Thyroid gland (tissue), 4 donors: ENCODE measurements around the gene FZD2. TPM values are rescaled to one million over a fixed set of nuclear protein-coding genes. Genes with fewer than 3 reads are reported as not detected.
A peak's percentile ranks its signal among the peaks of the same experiment; 100 is the strongest.

ENCODE experiments used
- DNase-seq, 2 donors: peaks; one replicate each; pipeline ENCODE4 v3.0.0-alpha.2; 2019
- H3K27ac ChIP-seq, 3 donors: fragments of 200-600 bp; sonication (generic); 1 replicate in 2 of 3; 2 replicates in 1 of 3; pipeline ENCODE4 v1.5.1; 2016 to 2019; ENCODE audit warnings: mild to moderate bottlenecking in 1 of 3, moderate library complexity in 1 of 3
- H3K27me3 ChIP-seq: fragments of 200-600 bp; sonication (generic); one replicate; pipeline ENCODE4 v1.5.1; 2019
- H3K36me3 ChIP-seq, 2 donors: fragments of 200-600 bp; sonication (generic); one replicate each; pipeline ENCODE4 v1.5.1; 2016 to 2019
- H3K4me1 ChIP-seq, 2 donors: fragments of 200-600 bp; sonication (generic); one replicate each; pipeline ENCODE4 v1.5.1; 2017 to 2019
- H3K4me3 ChIP-seq, 3 donors: fragments of 200-600 bp; sonication (generic); replicated peaks in 1 of 3; 1 replicate in 2 of 3; 2 replicates in 1 of 3; pipeline ENCODE4 v1.5.1; 2016; ENCODE audit warnings: mild to moderate bottlenecking in 1 of 3
- H3K9me3 ChIP-seq: fragments of 200-600 bp; sonication (generic); one replicate; pipeline ENCODE4 v1.5.1; 2017
- POLR2A ChIP-seq, 2 donors: fragments of 450-650 bp; IDR thresholded peaks; one replicate each; pipeline ENCODE4 v1.6.1; 2017; ENCODE audit warnings: antibody characterized with exemption in 2 of 2, mild to moderate bottlenecking in 2 of 2, moderate library complexity in 1 of 2
- WGBS, 2 donors: methylation state at CpG; one replicate each; pipeline ENCODE4 v1.1.5; 2017; 5-methylcytosine and 5-hydroxymethylcytosine counted together
- intact Hi-C: fragments of 100-400 bp; cut with DNase I; formaldehyde crosslinking; loops from one replicate; pipeline ENCODE4 v1.15.1; 2023
- total RNA-seq, 4 donors: library from RNA; depleted of rRNA; stranded (reverse); fragments of >200 nt; gene quantifications; one replicate each; pipeline ENCODE4 v1.2.3, GENCODE V29; 2016
- TF ChIP-seq, protein P1 (sequence below), 6 experiments: fragments of 200-600 bp in 3 of 6; fragments of 450-650 bp in 3 of 6; sonication (generic) in 3 of 6; IDR thresholded peaks; one replicate each; pipeline ENCODE4 v1.5.1; 2016 to 2019; ENCODE audit warnings: antibody characterized with exemption in 6 of 6, mild to moderate bottlenecking in 2 of 6, inconsistent platforms in 1 of 6, moderate library complexity in 1 of 6

Gene FZD2
- total RNA-seq, 4 donors from 2014 or later = 1.8 to 7.1 (median 4.5) TPM

DNA sequence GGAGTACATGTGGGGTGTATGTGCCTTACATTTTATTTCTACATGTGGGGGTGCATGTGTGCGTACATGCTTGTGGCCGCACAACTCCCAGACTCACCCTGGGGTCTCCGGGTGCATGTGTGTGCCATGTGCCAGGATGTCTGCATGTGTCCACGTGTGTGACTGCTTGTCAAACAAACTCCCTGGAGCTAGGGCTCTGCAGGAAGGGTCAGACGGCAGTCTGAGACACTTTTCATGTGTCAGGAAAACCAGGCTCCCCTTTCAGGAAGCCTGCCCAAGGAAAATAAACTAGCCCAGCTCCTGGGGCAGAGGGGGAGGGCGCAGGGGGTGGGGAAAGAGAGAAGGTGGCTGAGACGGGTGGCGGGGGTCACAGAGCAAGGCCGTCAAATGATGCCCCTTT, 44.7 kb downstream of the FZD2 start:
- H3K36me3 ChIP-seq = no peaks in the 10 kb centered on the region
- intact Hi-C loops = no loop called here
- H3K4me1 ChIP-seq = no peaks in the 10 kb centered on the region
- no peak for TF ChIP-seq POLR2A (IDR thresholded peaks at IDR 0.05)
- TF ChIP-seq, protein P1, sequence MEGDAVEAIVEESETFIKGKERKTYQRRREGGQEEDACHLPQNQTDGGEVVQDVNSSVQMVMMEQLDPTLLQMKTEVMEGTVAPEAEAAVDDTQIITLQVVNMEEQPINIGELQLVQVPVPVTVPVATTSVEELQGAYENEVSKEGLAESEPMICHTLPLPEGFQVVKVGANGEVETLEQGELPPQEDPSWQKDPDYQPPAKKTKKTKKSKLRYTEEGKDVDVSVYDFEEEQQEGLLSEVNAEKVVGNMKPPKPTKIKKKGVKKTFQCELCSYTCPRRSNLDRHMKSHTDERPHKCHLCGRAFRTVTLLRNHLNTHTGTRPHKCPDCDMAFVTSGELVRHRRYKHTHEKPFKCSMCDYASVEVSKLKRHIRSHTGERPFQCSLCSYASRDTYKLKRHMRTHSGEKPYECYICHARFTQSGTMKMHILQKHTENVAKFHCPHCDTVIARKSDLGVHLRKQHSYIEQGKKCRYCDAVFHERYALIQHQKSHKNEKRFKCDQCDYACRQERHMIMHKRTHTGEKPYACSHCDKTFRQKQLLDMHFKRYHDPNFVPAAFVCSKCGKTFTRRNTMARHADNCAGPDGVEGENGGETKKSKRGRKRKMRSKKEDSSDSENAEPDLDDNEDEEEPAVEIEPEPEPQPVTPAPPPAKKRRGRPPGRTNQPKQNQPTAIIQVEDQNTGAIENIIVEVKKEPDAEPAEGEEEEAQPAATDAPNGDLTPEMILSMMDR (IDR thresholded peaks at IDR 0.05) = no peak
- 63 to 73% methylated on average over 9 of the region's 9 CpGs for WGBS, 2 donors
- no peaks in the 10 kb centered on the region for H3K27me3 ChIP-seq
- no peaks in the 10 kb centered on the region for H3K9me3 ChIP-seq
- no peak overlapping the region for H3K4me3 ChIP-seq
- DNase-seq = no peak
- no peak overlapping the region for H3K27ac ChIP-seq

DNA sequence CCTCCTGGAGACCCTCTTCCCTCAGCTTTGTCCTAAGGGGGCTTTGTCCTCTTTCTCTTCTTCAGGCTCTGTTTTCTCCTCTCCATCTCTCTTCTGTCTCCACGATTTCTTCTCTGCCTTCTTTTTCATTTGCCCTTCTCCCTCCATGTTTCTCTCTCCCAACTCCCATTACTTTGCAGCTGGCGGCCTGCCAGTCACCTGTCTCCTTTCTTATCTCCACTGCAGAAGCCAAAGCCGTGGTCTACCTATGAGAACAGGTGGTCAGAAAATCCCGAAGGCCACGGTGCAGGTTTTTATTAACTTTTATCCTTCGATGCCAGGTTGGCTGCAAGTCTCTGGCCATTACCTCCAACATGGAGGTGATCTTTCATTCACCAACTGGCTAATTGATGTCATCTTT, 45.1 kb downstream of the FZD2 start:
- no peaks in the 10 kb centered on the region for H3K9me3 ChIP-seq
- no peak overlapping the region for H3K4me3 ChIP-seq
- intact Hi-C loops = no loop called here
- TF ChIP-seq POLR2A (IDR thresholded peaks at IDR 0.05) = no peak
- TF ChIP-seq, protein P1 (IDR thresholded peaks at IDR 0.05) = no peak
- H3K4me1 ChIP-seq = no peaks in the 10 kb centered on the region
- no peaks in the 10 kb centered on the region for H3K27me3 ChIP-seq
- 40 to 52% methylated on average over 6 of the region's 6 CpGs for WGBS, 2 donors
- no peak for DNase-seq
- H3K36me3 ChIP-seq = no peaks in the 10 kb centered on the region
- H3K27ac ChIP-seq = no peak overlapping the region

DNA sequence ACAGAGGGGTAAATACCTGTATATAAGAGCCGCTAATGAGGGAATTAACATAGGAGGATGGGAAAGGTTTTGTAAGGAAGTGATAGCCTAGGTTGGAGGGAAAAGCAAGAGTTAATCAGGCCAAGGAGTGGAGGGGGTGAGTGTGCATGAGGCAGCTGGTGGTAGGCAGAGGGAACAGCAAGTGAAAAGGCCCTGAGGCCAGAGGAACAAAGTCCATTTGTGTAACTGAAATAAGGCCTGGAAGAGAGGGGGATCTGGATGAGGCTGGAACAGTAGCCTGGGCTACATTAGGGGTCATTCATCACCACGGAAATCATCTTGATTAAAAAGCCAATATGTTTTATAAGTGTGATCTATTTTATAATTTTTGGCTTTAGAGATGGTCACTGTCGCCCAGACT, 45.7 kb downstream of the FZD2 start:
- 84 to 86% methylated on average over 3 of the region's 3 CpGs for WGBS, 2 donors
- intact Hi-C loops = no loop called here
- H3K9me3 ChIP-seq = no peaks in the 10 kb centered on the region

DNA sequence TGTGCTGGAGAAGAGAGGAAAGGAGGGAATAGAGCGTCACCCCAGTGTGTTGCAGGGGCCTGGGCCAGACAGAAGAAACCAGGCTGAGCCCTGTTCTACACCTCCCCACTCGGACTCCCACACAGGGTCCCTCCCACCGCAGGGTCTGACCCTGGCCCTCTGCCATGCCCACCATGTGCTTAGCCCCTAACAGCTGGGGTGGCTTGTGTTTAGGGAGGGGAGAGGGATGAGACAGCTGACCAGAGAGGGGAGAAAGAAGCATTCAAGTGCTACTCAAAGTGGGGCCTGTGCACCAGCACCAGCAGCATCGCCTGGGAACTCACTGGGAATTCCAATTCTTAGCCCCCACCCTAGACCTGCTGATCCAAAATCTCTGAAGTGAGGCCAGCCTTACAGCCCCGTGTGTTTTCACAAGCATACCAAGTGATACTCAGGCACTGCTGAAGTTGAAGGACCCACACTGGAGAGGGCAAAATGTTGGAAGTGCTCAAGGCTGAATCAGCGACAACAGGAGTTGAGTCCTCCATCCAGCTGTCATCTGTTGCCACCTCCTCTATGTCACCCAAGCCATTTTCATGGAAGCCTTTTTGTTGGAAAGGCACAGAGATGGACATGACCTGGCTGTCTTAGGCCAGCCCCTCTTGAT, 47.0 kb downstream of the FZD2 start:
- TF ChIP-seq, protein P1 (IDR thresholded peaks at IDR 0.05) = no peak
- TF ChIP-seq POLR2A (IDR thresholded peaks at IDR 0.05) = no peak
- peak; percentile 44 to 46 for DNase-seq
- no peaks in the 10 kb centered on the region for H3K27me3 ChIP-seq
- no peaks in the 10 kb centered on the region for H3K36me3 ChIP-seq
- intact Hi-C loops = no loop called here
- WGBS, 2 donors = 50 to 59% methylated on average over 5 of the region's 6 CpGs
- H3K9me3 ChIP-seq = no peaks in the 10 kb centered on the region
- no peaks in the 10 kb centered on the region for H3K4me1 ChIP-seq
- no peak overlapping the region for H3K4me3 ChIP-seq
- no peak overlapping the region for H3K27ac ChIP-seq

More for the DNA sequence above, 45.7 kb downstream of the FZD2 start:
- H3K4me3 ChIP-seq = no peak overlapping the region
- DNase-seq = no peak
- H3K27me3 ChIP-seq = no peaks in the 10 kb centered on the region
- H3K27ac ChIP-seq = no peak overlapping the region
- TF ChIP-seq, protein P1 (IDR thresholded peaks at IDR 0.05) = no peak
- no peak for TF ChIP-seq POLR2A (IDR thresholded peaks at IDR 0.05)
- no peaks in the 10 kb centered on the region for H3K4me1 ChIP-seq
- H3K36me3 ChIP-seq = no peaks in the 10 kb centered on the region

DNA sequence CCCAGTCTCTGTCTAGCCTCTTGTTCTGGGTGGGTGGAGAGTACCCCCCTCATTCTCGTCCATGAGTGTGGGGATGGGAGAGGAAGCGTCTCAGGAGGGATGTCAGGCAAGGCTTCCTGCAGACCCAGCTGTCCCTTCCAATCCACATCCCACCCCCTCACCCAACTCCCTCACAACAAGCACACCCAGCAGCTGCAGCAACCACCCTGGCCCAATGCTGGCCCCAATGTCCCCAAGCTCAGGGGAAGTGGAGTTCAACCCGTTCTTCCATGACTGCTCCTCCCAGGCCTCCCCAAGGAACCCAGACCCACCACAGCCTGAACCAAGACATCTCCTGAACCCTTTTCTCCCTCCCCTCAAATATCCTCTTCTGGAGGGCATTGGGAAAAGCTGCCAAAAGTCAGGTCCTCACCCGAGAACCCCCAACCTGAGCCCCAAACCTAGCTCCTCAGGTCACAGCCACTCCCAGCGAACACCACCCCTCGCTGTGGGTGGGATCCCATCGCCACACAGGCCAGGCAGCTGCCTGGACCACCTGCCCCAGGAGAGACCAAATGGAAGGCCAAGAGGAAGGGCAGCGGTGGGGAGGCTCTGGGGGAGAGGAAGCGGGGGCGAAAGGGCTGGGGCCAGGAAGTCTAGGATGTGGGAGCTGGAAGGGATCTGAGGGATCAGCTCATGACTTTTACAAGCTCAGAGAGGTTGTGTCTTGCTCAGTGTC, 47.6 kb downstream of the FZD2 start:
- intact Hi-C loops = no loop called here
- Histone ChIP-seq H3K36me3 (no peaks in the 10 kb centered on the region), H3K4me1 (no peaks in the 10 kb centered on the region), H3K4me3 (no peak overlapping the region), H3K27ac (no peak overlapping the region), H3K9me3 (no peaks in the 10 kb centered on the region), H3K27me3 (no peaks in the 10 kb centered on the region)
- WGBS, 2 donors = 73 to 80% methylated on average over 10 of the region's 10 CpGs
- no peak for TF ChIP-seq POLR2A (IDR thresholded peaks at IDR 0.05)
- TF ChIP-seq, protein P1 (IDR thresholded peaks at IDR 0.05) = no peak
- no peak for DNase-seq
